ENCODE data around the gene SH3BP4. TPM values are rescaled to one million over a fixed set of nuclear protein-coding genes. Genes with fewer than 3 reads are reported as not detected.
A peak's percentile ranks its signal among the peaks of the same experiment; 100 is the strongest.

The SH3BP4 gene
- polyA plus RNA-seq, 2 of the 4 experiments (the other 2 are of a cell fraction): 22.6 to 35.7 TPM

DNA sequence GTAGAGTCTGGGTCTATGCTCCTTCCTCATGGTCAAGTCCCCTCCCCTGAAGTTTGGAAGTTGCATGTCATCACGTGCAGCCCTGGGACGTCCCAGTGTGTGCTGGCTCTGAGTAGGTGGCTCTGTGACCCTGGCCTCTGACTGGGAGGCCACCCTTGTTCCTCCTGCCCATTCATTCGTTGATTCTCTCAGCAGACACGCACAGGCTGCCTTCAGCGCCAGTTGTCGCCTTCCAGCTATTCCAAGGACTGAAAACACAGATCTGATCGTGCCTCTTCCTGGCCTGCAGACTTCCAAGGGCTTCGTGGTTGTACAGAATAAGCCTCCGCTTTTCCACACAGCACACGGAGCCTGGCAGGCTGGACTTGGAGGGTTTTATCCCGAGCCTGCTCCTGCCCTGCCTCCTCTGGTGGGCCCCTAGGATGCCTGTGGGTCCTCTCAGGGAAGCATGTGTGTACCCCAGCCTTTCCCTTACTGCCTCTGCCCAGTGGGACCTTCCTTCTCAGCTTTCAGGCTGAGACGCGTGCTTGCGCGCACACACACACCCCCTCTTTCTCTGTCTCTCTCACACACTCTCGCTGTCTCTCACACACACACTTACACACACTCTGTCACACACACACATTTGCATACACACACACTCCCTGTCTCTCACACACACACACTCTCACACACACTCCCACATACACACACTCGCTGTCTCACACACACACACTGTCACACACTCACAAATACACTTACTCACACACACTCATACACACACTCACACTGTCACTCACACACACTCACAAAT, 17.7 kb downstream of the SH3BP4 start:
- POLR2A ChIA-PET: no interaction called here
- H3K27ac ChIP-seq: peak overlapping the region; percentile 24 to 70; a peak in 4 of 6 replicates

DNA sequence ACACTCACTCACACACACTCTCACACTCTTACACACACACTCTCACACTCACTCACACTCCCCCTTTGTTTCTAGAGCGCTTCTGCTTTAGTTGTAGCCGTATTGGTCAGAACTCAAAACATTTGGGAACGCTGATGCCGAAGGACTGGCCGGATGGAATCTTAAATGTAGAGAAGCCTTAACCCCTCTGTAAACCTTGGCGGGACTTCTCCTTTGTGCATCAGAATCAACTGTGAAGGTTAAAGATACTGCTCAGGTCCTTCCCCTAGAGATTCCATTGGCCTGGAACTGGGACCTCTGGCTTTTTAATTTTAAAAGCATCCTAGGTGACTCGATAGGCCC, 18.3 kb downstream of the SH3BP4 start:
- WGBS (ENCODE audit: missing lambda C conversion rate): 80% methylated on average over 7 of the region's 7 CpGs
- ChIA-PET CTCF (interaction anchor here (0.7 kb wide), 2 partner anchors 27 to 587 kb away, joined by 3 to 4 read pairs; no protein-coding TSS in a partner anchor), POLR2A (no interaction called here)
- no peak for FAIRE-seq
- peak overlapping the region; percentile 24 to 70; a peak in 4 of 6 replicates for H3K27ac ChIP-seq
- no peaks in the 10 kb centered on the region for H3K9me3 ChIP-seq
- peak in 1 of 2 experiments; percentile 9; a peak in 1 of 6 replicates for ATAC-seq
- TF ChIP-seq ESRRA (IDR thresholded peaks at IDR 0.05; ENCODE audit: borderline replicate concordance, low read length): no peak
- no peak for TF ChIP-seq PHF8 (IDR thresholded peaks at IDR 0.05; ENCODE audit: borderline replicate concordance, low read depth)
- TF ChIP-seq GATA3 (IDR thresholded peaks at IDR 0.05; ENCODE audit: borderline replicate concordance): no peak
- no peak for TF ChIP-seq RNF2 (IDR thresholded peaks at IDR 0.05; ENCODE audit: borderline replicate concordance, low read depth)
- no peak for TF ChIP-seq ZNF302 (CRISPR knock-in tag; IDR thresholded peaks at IDR 0.05)
- no peak for TF ChIP-seq CHD4 (IDR thresholded peaks at IDR 0.05; ENCODE audit: borderline replicate concordance)
- TF ChIP-seq ZSCAN20 (CRISPR knock-in tag; IDR thresholded peaks at IDR 0.05): no peak
- TF ChIP-seq, protein P1, sequence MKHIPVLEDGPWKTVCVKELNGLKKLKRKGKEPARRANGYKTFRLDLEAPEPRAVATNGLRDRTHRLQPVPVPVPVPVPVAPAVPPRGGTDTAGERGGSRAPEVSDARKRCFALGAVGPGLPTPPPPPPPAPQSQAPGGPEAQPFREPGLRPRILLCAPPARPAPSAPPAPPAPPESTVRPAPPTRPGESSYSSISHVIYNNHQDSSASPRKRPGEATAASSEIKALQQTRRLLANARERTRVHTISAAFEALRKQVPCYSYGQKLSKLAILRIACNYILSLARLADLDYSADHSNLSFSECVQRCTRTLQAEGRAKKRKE (CRISPR knock-in tag; IDR thresholded peaks at IDR 0.05; ENCODE audit: low read depth): no peak
- TF ChIP-seq, protein P2, sequence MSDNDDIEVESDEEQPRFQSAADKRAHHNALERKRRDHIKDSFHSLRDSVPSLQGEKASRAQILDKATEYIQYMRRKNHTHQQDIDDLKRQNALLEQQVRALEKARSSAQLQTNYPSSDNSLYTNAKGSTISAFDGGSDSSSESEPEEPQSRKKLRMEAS (IDR thresholded peaks at IDR 0.05): no peak
- no peak for TF ChIP-seq JUN (IDR thresholded peaks at IDR 0.05)
- no peak for TF ChIP-seq EHMT2 (IDR thresholded peaks at IDR 0.05; ENCODE audit: low read depth)
- TF ChIP-seq, protein P3, sequence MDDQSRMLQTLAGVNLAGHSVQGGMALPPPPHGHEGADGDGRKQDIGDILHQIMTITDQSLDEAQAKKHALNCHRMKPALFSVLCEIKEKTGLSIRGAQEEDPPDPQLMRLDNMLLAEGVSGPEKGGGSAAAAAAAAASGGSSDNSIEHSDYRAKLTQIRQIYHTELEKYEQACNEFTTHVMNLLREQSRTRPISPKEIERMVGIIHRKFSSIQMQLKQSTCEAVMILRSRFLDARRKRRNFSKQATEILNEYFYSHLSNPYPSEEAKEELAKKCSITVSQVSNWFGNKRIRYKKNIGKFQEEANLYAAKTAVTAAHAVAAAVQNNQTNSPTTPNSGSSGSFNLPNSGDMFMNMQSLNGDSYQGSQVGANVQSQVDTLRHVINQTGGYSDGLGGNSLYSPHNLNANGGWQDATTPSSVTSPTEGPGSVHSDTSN (IDR thresholded peaks at IDR 0.05): no peak
- no peak for TF ChIP-seq RARB (CRISPR knock-in tag; IDR thresholded peaks at IDR 0.05)
- no peak for TF ChIP-seq ZFP36 (IDR thresholded peaks at IDR 0.05; ENCODE audit: borderline replicate concordance, partially characterized antibody)
- no peak for TF ChIP-seq HOXA7 (CRISPR knock-in tag; IDR thresholded peaks at IDR 0.05)
- DNase-seq (ENCODE audit: low read depth in 1 of 2, low spot score in 1 of 2): no peak
- no peak overlapping the region for H3K4me3 ChIP-seq
- peak overlapping the region; percentile 36 for H3K4me2 ChIP-seq
- H3K4me1 ChIP-seq: peaks cover 45% of the 10 kb centered on the region

More for the DNA sequence above, 17.7 kb downstream of the SH3BP4 start:
- no peaks in the 10 kb centered on the region for H3K9me3 ChIP-seq
- H3K4me2 ChIP-seq: peak overlapping the region; percentile 36
- CTCF ChIA-PET: interaction anchor here (0.9 kb wide), 1 partner anchor 12 kb away, joined by 3 read pairs; no protein-coding TSS in a partner anchor
- ATAC-seq (peak in 1 of 2 experiments; percentile 25; a peak in 3 of 6 replicates), FAIRE-seq (no peak), DNase-seq (ENCODE audit: low read depth in 1 of 2, low spot score in 1 of 2) (no peak)
- H3K4me1 ChIP-seq: peaks cover 42% of the 10 kb centered on the region
- no peak overlapping the region for H3K4me3 ChIP-seq
- TF ChIP-seq TFCP2L1 (CRISPR knock-in tag; IDR thresholded peaks at IDR 0.05): no peak
- TF ChIP-seq HOXB5 (CRISPR knock-in tag; IDR thresholded peaks at IDR 0.05): no peak
- no peak for TF ChIP-seq NFE2L2 (conservative IDR thresholded peaks at IDR 0.05; ENCODE audit: low read length)
- TF ChIP-seq ZSCAN20 (CRISPR knock-in tag; IDR thresholded peaks at IDR 0.05): no peak
- TF ChIP-seq, protein P4, sequence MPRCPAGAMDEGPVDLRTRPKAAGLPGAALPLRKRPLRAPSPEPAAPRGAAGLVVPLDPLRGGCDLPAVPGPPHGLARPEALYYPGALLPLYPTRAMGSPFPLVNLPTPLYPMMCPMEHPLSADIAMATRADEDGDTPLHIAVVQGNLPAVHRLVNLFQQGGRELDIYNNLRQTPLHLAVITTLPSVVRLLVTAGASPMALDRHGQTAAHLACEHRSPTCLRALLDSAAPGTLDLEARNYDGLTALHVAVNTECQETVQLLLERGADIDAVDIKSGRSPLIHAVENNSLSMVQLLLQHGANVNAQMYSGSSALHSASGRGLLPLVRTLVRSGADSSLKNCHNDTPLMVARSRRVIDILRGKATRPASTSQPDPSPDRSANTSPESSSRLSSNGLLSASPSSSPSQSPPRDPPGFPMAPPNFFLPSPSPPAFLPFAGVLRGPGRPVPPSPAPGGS (IDR thresholded peaks at IDR 0.05): no peak
- TF ChIP-seq, protein P5, sequence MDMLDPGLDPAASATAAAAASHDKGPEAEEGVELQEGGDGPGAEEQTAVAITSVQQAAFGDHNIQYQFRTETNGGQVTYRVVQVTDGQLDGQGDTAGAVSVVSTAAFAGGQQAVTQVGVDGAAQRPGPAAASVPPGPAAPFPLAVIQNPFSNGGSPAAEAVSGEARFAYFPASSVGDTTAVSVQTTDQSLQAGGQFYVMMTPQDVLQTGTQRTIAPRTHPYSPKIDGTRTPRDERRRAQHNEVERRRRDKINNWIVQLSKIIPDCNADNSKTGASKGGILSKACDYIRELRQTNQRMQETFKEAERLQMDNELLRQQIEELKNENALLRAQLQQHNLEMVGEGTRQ (IDR thresholded peaks at IDR 0.05): no peak
- TF ChIP-seq, protein P6, sequence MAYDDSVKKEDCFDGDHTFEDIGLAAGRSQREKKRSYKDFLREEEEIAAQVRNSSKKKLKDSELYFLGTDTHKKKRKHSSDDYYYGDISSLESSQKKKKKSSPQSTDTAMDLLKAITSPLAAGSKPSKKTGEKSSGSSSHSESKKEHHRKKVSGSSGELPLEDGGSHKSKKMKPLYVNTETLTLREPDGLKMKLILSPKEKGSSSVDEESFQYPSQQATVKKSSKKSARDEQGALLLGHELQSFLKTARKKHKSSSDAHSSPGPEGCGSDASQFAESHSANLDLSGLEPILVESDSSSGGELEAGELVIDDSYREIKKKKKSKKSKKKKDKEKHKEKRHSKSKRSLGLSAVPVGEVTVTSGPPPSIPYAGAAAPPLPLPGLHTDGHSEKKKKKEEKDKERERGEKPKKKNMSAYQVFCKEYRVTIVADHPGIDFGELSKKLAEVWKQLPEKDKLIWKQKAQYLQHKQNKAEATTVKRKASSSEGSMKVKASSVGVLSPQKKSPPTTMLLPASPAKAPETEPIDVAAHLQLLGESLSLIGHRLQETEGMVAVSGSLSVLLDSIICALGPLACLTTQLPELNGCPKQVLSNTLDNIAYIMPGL (CRISPR knock-in tag; IDR thresholded peaks at IDR 0.05; ENCODE audit: borderline replicate concordance): no peak
- no peak for TF ChIP-seq SMC3 (IDR thresholded peaks at IDR 0.05)
- TF ChIP-seq JUN (IDR thresholded peaks at IDR 0.05): no peak
- no peak for TF ChIP-seq NR3C1 (IDR thresholded peaks at IDR 0.05)
- TF ChIP-seq, protein P3 (IDR thresholded peaks at IDR 0.05): no peak
- TF ChIP-seq NPAS2 (CRISPR knock-in tag; IDR thresholded peaks at IDR 0.05; ENCODE audit: borderline replicate concordance): no peak
- 87% methylated on average over 16 of the region's 17 CpGs for WGBS (ENCODE audit: missing lambda C conversion rate)

Data from A549 (cell line).